Fibroblast of gingiva (primary cell): ENCODE measurements around the gene CCDC174.
"Not testable (repeated sequence)": the region's sequence is repeated elsewhere in the genome, so short reads cannot be mapped to it uniquely, and the experiment has no call there.

ENCODE experiments used
- DNase-seq: peaks from one replicate; pipeline ENCODE4 v3.0.0-alpha.2; 2011; ENCODE audit warnings: low read depth

Gene CCDC174

GRCh38 chr3:14652360-14652907 lies 872 bp downstream of the CCDC174 start:
- DNase-seq = not testable (repeated sequence)

- no peak for DNase-seq
Measured at GRCh38 chr3:14657579-14657978, 6.0 kb downstream of the CCDC174 start.

- DNase-seq = no peak
Measured at GRCh38 chr3:14658978-14659377, 7.4 kb downstream of the CCDC174 start.

- DNase-seq = no peak
Measured at GRCh38 chr3:14660942-14661341, 9.4 kb downstream of the CCDC174 start.

- no peak for DNase-seq
Measured at GRCh38 chr3:14663396-14664135, 12.0 kb downstream of the CCDC174 start.

GRCh38 chr3:14664170-14664569 lies 12.6 kb downstream of the CCDC174 start:
- no peak for DNase-seq

- no peak for DNase-seq
Measured at GRCh38 chr3:14672588-14672987, 21.0 kb downstream of the CCDC174 start.

GRCh38 chr3:14674841-14675240 lies 23.3 kb downstream of the CCDC174 start, which contains the start of gene C3orf20:
C3orf20 (plus strand) TSS chr3:14675141; CDS start chr3:14682714, 7,573 bp downstream.
- DNase-seq = no peak

GRCh38 chr3:14676881-14677280 lies 25.3 kb downstream of the CCDC174 start:
- DNase-seq = no peak

- DNase-seq = no peak
Measured at GRCh38 chr3:14678015-14678503, 26.5 kb downstream of the CCDC174 start.

GRCh38 chr3:14680115-14680514 lies 28.6 kb downstream of the CCDC174 start:
- no peak for DNase-seq

- no peak for DNase-seq
Measured at GRCh38 chr3:14680716-14681115, 29.2 kb downstream of the CCDC174 start.

- DNase-seq = no peak
Measured at GRCh38 chr3:14684447-14684846, 32.9 kb downstream of the CCDC174 start.

GRCh38 chr3:14685179-14685578 lies 33.6 kb downstream of the CCDC174 start:
- no peak for DNase-seq

- DNase-seq = no peak
Measured at GRCh38 chr3:14687360-14687759, 35.8 kb downstream of the CCDC174 start.

GRCh38 chr3:14688525-14688924 lies 37.0 kb downstream of the CCDC174 start:
- no peak for DNase-seq

GRCh38 chr3:14689247-14689980 lies 37.9 kb downstream of the CCDC174 start:
- DNase-seq = no peak

- no peak for DNase-seq
Measured at GRCh38 chr3:14691239-14691638, 39.7 kb downstream of the CCDC174 start.

- no peak for DNase-seq
Measured at GRCh38 chr3:14691719-14692118, 40.2 kb downstream of the CCDC174 start.

GRCh38 chr3:14698601-14699244 lies 47.2 kb downstream of the CCDC174 start:
- DNase-seq = no peak

- DNase-seq = no peak
Measured at GRCh38 chr3:14699643-14700042, 48.1 kb downstream of the CCDC174 start.

GRCh38 chr3:14700891-14701290 lies 49.3 kb downstream of the CCDC174 start:
- no peak for DNase-seq
